Inflammatory macrophage treated with lipopolysaccharide for 4 hours (primary cell): Measurements from ENCODE around the gene CDC42BPG.
"Not testable (repeated sequence)": the region's sequence is repeated elsewhere in the genome, so short reads cannot be mapped to it uniquely, and the experiment has no call there.

Source experiments
- DNase-seq: peaks from one replicate; pipeline ENCODE4 v3.0.0-alpha.2; 2020

The CDC42BPG gene

GRCh38 chr11:64832467-64833197, 11.8 kb downstream of the CDC42BPG start:
- no peak for DNase-seq

DNA sequence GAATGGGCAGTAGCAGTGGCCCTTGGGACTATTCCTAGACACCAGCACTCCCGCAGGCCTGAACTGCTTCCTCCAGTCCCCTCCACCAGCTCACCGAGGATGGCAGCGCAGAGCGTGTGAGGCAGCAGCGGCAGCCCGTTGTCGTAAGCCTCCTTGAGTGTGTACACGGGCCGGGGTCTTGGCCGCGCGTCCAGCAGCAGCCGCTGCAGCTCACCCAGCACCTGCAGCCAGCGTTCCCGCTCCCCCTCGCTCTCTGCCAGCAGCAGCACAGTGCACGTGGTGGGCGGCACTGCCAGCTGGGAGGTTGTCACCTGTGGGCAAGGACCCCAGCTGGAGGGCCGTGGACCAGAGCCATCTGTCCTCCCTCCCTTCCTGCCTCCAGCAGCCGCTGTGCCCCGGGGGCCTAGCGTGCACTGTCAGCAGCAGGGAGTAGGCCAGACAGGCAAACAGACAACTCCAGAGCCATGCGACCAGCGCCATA, 13.0 kb downstream of the CDC42BPG start:
- no peak for DNase-seq

DNA sequence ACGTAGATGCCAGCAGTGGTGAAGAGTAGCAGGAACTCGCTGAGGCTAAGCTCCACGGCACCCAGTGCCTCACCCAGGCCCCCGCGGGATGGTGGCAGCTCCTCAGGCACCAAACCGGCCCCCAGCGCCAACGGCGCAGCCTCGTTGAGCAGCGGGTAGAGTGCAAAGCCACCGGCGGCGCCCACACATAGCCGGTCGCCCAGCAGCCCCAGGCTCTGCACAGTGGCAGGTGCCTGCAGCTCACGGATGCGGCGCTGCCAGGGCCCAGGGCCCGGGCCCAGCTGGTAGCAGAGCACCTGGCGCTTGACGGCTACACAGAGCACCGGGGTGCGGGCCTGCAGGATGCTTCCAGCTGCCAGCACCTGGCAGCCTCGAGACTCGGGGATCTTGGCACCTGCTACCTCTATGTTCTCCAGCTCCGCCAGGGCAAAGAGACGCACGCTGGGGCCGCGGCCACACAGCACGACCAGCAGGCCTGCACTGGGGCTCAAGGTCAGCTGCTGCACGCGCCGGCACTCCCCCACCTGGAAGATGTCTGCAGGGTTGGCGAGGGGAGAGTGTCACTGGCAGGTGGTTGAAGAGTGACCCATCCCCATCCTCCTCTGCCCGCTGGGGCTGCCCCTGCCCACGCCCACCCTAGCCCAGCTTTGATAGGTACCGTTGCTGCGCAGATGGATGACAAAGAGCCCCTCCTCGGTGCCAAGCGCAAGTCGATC, 14.8 kb downstream of the CDC42BPG start:
- DNase-seq, result no peak

GRCh38 chr11:64827451-64827839, 17.0 kb downstream of the CDC42BPG start:
- no peak for DNase-seq

- no peak for DNase-seq
Measured at GRCh38 chr11:64826578-64827450, 17.6 kb downstream of the CDC42BPG start.

GRCh38 chr11:64826062-64826461, 18.4 kb downstream of the CDC42BPG start:
- no peak for DNase-seq

DNA sequence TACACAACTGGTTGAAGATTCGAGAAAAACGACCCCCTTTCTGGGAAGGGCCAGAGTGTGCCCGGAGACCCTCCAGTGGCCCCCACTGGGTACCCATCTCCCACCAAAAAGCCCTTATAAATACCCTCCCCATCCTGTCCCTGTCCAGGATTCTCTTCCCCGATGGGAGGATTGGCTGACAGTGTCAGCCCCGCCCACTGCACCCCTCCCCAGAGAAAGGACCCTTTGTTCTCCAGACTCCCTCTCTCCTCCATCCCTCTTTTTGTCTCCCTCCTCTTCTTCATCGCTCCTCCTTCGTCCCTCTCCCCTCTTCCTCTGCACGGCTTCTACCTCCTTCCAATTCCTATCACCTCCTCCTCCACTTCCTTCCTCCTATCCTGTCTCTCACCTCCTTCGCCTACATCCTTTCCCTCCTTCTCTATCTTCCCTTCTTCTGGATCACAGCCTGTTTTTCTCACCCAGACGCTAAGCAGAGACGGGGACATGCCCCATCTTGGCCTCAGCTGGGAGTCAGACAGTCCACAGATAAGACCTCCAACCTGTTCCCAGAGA, 20.8 kb downstream of the CDC42BPG start:
- DNase-seq, result no peak

DNA sequence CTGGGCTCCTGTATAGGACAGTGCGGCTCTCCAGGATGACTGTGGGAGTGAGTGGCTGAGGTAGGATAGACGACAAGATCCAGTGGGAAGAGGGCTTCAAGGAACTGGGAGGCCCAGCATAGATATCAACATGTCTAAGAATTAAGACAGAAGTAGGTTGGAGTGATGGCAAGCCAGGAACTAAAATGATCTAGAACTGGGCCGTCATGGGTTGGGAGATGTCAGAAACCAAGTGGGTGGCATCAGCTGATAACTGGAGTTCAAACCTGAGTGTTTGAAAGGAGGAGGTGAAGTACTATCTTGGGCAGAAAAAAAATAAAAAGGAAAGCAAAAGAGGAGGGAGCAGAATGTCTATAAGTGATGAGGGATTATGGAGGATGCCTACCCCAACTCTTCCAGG, 27.0 kb downstream of the CDC42BPG start:
- DNase-seq, result no peak

GRCh38 chr11:64815433-64815832, 29.0 kb downstream of the CDC42BPG start:
- not testable (repeated sequence) for DNase-seq

- no peak for DNase-seq
Measured at GRCh38 chr11:64814712-64815187, 29.7 kb downstream of the CDC42BPG start.

DNA sequence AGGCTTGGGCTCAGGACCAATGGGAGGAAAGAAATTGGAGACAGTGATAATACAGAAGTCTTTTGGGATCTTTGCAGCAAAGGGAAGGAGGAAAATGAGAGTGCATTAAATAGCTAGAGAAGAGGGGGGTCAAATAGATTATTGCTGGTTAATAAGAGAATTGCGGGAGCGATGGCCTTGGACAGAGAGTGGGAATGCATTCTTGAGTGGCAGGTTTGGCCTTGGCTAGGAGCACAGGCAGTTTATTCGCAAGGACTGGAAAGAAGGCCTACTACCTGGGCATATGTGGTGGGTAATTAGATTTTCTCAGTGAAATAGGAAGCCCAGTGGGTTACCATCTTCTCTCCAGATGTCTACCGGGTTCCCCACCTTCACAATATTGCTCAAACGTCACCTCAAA, 30.6 kb downstream of the CDC42BPG start:
- DNase-seq, result no peak

- DNase-seq, result peak; percentile 10
Measured at GRCh38 chr11:64810891-64811272, 33.6 kb downstream of the CDC42BPG start.

- DNase-seq, result peak; percentile 88
Measured at GRCh38 chr11:64810271-64810890, 34.1 kb downstream of the CDC42BPG start, which contains the start of gene MEN1. Gene MEN1, minus strand, starts transcription at chr11:64810551. Its CDS starts 442 bp downstream, at chr11:64810109.

DNA sequence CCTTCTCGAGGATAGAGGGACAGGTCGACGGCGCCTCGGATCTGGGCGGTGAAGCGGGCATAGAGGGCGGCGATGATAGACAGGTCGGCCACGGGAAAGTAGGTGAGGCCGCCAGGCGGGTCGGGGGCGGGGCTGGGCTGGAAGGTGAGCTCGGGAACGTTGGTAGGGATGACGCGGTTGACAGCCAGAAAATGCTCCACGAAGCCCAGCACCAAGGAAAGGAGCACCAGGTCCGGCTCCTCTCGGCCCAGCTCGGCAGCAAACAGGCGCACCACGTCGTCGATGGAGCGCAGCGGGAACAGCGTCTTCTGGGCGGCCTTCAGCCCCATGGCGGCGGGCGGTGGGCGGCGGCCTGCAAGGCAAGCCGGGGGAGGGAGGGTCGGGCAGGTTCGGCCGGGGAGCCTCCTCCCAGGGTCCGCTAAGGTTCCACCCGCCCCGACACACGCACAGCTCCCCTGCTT, 34.6 kb downstream of the CDC42BPG start:
- DNase-seq, result no peak

GRCh38 chr11:64805481-64805880, 39.0 kb downstream of the CDC42BPG start:
- DNase-seq, result no peak

DNA sequence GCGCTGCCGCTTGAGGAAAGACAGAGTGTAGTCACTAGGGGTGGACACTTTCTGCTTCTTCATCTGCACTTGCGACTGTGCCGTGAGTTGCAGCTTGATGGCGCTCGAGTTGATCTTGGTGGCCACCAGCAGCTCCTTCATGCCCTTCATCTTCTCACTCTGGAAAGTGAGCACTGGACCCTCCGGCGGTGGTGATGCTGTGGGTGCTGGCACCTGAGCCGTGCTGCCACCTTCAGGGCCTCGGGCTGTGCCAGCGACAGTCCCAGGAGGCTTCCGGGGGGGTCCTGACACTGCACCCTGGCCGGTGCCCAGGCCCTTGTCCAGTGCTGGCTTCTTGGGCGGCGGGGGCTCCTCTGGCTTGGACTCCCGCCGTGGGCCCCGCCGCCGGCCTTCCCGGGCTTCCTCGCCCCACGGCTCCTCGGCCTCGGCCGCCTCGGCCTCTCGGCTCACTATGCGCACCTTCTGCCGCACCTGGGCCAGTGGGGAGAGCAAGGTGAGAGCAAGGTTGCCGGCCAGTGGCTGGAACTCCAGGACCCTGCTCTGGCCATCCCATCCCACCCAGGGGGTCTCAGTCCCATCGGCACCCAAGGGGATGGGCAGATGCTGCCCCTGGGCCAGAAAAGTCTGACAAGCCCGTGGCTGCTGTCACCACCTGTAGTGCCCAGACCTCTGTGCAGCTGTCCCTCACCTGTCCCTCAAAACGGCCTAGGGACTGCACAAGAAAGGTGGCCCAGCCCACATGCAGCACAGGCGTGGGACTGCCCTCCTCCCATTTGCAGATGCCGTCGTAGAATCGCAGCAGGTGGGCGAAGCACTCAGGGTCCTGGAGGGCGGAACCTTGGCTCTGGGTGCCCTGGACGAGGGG, 39.9 kb downstream of the CDC42BPG start:
- DNase-seq, result no peak

DNA sequence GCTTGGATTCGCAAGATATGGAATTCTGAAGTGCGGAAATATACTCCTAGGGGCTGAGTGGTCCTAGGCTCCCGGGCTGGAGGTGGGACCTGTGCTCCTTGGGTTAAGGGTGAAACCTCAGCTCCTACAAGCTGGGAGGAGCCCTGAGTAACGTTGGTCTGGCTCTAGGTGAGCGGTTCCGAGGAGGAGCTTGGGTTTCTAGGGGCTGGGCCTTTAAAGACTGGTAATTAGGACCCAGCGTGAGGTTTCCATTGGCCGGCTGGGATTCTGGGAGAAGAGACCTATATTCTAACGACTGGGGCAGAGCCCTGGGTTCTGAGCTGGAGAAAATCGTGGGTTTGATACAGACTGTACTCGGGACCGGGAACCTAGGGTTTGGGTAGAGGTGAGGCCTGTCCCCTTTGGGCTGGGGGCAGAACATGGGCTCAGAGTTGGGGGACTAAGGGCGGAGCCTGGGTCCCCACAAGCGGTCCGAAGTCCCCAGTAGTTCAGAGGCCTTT, 40.6 kb downstream of the CDC42BPG start:
- DNase-seq, result no peak

- DNase-seq, result peak; percentile 88
Measured at GRCh38 chr11:64803158-64803845, 41.2 kb downstream of the CDC42BPG start, which contains the start of gene MAP4K2. Gene MAP4K2, minus strand, starts transcription at chr11:64803214. Its CDS starts 65 bp downstream, at chr11:64803149.

DNA sequence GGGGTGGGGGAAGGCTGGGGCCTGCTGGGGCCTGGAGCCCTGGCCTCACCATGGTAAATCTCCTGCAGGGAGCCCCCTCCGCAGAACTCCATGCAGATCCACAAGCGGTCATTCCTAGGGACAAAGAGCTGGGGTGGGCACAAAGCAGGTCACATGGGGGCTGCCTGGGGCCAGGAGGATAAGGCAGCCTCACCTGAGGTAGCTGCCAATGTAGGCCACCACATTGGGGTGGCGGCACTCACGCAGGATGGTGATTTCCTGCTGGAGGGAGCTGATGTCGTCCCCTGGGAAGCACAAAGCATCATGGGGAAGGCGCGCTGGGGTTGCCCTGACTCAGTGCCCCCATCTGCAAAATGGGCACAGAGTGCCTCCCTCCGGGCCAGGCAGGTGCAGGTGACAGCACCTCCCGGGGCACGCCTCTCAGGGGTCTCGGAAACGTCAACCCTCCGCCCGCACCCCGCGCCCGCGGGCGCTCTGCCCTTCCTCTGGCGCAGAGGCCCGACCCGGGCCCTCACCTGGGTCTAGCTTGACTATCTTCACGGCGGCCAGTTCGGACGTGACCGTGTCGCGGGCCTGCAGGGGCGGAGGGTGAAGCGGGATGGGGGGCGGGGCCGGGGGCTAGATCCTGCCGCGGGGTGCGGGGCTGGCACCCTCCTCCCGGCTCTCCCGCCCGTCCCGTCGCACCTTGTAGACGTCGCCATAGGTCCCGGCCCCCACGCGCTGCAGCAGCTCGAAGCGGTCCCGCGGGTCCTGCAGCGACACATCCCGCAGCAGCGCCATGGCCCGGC, 41.9 kb downstream of the CDC42BPG start:
- no peak for DNase-seq
